ENCODE measurements around the gene DGKB. TPM values are rescaled to one million over a fixed set of nuclear protein-coding genes. Genes with fewer than 3 reads are reported as not detected.

The DGKB gene
- total and polyA plus RNA-seq, 8 donors: 0.20 to 260 (median 3.2) TPM; not detected in 4

- peaks cover 0 to 6% (median 0%) of the 10 kb centered on the region in 4 donors for H3K4me1 ChIP-seq
Observed at GRCh38 chr7:14836006-14836405, 66.5 kb downstream of the DGKB start.

GRCh38 chr7:14835384-14835783 is 67.2 kb downstream of the DGKB start:
- H3K27me3 ChIP-seq: no peaks in the 10 kb centered on the region
- TF ChIP-seq CTCF (IDR thresholded peaks at IDR 0.05): no peak
- no peak for TF ChIP-seq POLR2AphosphoS5 (IDR thresholded peaks at IDR 0.05)
- TF ChIP-seq EP300 (IDR thresholded peaks at IDR 0.05): no peak
- TF ChIP-seq POLR2A (IDR thresholded peaks at IDR 0.05): no peak
- no peak overlapping the region for H3K4me3 ChIP-seq
- H3K27ac ChIP-seq: no peak overlapping the region
- peaks cover 0 to 6% (median 0%) of the 10 kb centered on the region in 4 donors for H3K4me1 ChIP-seq
- no peaks in the 10 kb centered on the region for H3K9me3 ChIP-seq
- no peaks in the 10 kb centered on the region for H3K36me3 ChIP-seq
- WGBS, 5 donors: 69 to 84% (median 75%) methylated on average over 5 of the region's 5 CpGs
- intact Hi-C loops (cut with DNase I; ENCODE audit: low total_unique reads): no loop called here
- peak in 1 of 2 donors; percentile 21 for DNase-seq

More at GRCh38 chr7:14836006-14836405, 66.5 kb downstream of the DGKB start:
- 66 to 77% (median 72%) methylated on average over 4 of the region's 4 CpGs for WGBS, 5 donors
- no peak for TF ChIP-seq POLR2AphosphoS5 (IDR thresholded peaks at IDR 0.05)
- no peak for TF ChIP-seq EP300 (IDR thresholded peaks at IDR 0.05)
- no peak for TF ChIP-seq POLR2A (IDR thresholded peaks at IDR 0.05)
- no peak for TF ChIP-seq CTCF (IDR thresholded peaks at IDR 0.05)
- Histone ChIP-seq H3K27me3 (no peaks in the 10 kb centered on the region), H3K36me3 (no peaks in the 10 kb centered on the region), H3K4me3 (no peak overlapping the region), H3K9me3 (no peaks in the 10 kb centered on the region), H3K27ac (no peak overlapping the region)
- intact Hi-C loops (cut with DNase I; ENCODE audit: low total_unique reads): no loop called here
- DNase-seq: no peak

GRCh38 chr7:14834883-14835282 is 67.7 kb downstream of the DGKB start:
- intact Hi-C loops (cut with DNase I; ENCODE audit: low total_unique reads): no loop called here
- 50 to 71% (median 65%) methylated on average over 1 of the region's 1 CpG for WGBS, 5 donors
- DNase-seq: no peak
- H3K4me3 ChIP-seq: no peak overlapping the region
- H3K9me3 ChIP-seq: no peaks in the 10 kb centered on the region
- peaks cover 0 to 6% (median 0%) of the 10 kb centered on the region in 4 donors for H3K4me1 ChIP-seq
- no peaks in the 10 kb centered on the region for H3K27me3 ChIP-seq
- H3K27ac ChIP-seq: no peak overlapping the region
- TF ChIP-seq POLR2A (IDR thresholded peaks at IDR 0.05) (no peak), POLR2AphosphoS5 (IDR thresholded peaks at IDR 0.05) (no peak), EP300 (IDR thresholded peaks at IDR 0.05) (no peak), CTCF (IDR thresholded peaks at IDR 0.05) (no peak)
- H3K36me3 ChIP-seq: no peaks in the 10 kb centered on the region

- no peak overlapping the region for H3K27ac ChIP-seq
- H3K9me3 ChIP-seq: no peaks in the 10 kb centered on the region
- TF ChIP-seq POLR2A (IDR thresholded peaks at IDR 0.05): no peak
- no peak for TF ChIP-seq POLR2AphosphoS5 (IDR thresholded peaks at IDR 0.05)
- no peak for TF ChIP-seq CTCF (IDR thresholded peaks at IDR 0.05)
- TF ChIP-seq EP300 (IDR thresholded peaks at IDR 0.05): no peak
- intact Hi-C loops (cut with DNase I; ENCODE audit: low total_unique reads): no loop called here
- no peak overlapping the region for H3K4me3 ChIP-seq
- H3K36me3 ChIP-seq: no peaks in the 10 kb centered on the region
- 62 to 69% (median 64%) methylated on average over 3 of the region's 3 CpGs for WGBS, 5 donors
- H3K27me3 ChIP-seq: no peaks in the 10 kb centered on the region
- no peak for DNase-seq
- H3K4me1 ChIP-seq: peaks cover 0 to 6% (median 0%) of the 10 kb centered on the region in 4 donors
Observed at GRCh38 chr7:14834456-14834855, 68.1 kb downstream of the DGKB start.

Measured in stomach (tissue), 9 donors.